ENCODE results near the gene KCNAB2.
"Not testable (repeated sequence)": the region's sequence is repeated elsewhere in the genome, so short reads cannot be mapped to it uniquely, and the experiment has no call there.

KCNAB2 gene

DNA sequence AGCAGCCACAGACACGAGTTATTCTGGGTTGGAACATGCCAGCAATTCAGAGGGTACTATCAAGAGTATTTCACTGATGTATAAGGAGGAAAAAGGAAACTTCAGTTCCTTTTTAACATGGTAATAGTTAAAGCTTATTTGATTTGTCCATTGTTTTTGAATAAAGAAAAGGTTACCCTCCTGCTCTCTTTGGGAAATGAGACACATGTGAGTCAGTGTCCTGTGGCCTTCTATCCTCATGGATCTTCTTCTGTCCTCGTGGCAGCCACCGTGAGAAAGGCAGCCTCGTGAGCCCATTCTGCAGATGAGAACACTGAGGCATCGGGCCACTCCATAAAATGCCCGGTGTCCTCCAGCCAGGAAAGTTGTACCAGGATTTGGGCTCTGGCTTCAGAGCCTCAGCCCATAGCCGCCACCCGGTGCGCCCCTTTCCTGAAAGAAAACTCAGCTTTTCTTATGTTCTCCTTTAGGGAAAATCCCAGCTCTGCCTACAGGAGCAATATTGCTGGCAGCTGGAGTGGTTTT, 24.8 kb downstream of the KCNAB2 start:
- DNase-seq (ENCODE audit: low spot score): no peak
- TF ChIP-seq, protein P1, sequence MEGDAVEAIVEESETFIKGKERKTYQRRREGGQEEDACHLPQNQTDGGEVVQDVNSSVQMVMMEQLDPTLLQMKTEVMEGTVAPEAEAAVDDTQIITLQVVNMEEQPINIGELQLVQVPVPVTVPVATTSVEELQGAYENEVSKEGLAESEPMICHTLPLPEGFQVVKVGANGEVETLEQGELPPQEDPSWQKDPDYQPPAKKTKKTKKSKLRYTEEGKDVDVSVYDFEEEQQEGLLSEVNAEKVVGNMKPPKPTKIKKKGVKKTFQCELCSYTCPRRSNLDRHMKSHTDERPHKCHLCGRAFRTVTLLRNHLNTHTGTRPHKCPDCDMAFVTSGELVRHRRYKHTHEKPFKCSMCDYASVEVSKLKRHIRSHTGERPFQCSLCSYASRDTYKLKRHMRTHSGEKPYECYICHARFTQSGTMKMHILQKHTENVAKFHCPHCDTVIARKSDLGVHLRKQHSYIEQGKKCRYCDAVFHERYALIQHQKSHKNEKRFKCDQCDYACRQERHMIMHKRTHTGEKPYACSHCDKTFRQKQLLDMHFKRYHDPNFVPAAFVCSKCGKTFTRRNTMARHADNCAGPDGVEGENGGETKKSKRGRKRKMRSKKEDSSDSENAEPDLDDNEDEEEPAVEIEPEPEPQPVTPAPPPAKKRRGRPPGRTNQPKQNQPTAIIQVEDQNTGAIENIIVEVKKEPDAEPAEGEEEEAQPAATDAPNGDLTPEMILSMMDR (IDR thresholded peaks at IDR 0.05; ENCODE audit: extremely low read depth, insufficient read depth, missing control alignments): no peak
- in situ Hi-C loops (cut with MboI; ENCODE audit: low pct_unique_long_range_greater_than_20kb, low sequenced_read_pairs, unreplicated experiment): no loop called here

DNA sequence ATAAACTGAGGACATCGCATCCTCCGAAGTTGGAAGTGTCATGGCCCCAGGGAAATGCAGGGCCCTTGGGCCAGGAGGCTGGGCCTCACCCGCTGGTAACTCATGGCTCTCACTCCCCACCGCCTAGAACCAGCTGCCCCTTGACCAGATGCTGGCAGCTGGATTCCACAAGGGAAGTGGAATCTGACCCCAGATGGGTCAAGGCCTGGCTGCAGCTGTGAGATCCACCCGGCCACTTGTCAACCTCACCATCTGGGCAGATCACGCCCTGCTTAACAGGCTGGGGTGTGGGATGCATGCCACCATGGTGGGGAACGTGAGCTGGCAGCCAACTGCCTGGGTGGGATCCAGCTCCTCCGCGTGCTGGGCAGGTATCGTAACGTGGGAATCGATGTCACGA, 25.5 kb downstream of the KCNAB2 start:
- in situ Hi-C loops (cut with MboI; ENCODE audit: low pct_unique_long_range_greater_than_20kb, low sequenced_read_pairs, unreplicated experiment): no loop called here
- DNase-seq (ENCODE audit: low spot score): no peak
- TF ChIP-seq, protein P1 (IDR thresholded peaks at IDR 0.05; ENCODE audit: extremely low read depth, insufficient read depth, missing control alignments): no peak

DNA sequence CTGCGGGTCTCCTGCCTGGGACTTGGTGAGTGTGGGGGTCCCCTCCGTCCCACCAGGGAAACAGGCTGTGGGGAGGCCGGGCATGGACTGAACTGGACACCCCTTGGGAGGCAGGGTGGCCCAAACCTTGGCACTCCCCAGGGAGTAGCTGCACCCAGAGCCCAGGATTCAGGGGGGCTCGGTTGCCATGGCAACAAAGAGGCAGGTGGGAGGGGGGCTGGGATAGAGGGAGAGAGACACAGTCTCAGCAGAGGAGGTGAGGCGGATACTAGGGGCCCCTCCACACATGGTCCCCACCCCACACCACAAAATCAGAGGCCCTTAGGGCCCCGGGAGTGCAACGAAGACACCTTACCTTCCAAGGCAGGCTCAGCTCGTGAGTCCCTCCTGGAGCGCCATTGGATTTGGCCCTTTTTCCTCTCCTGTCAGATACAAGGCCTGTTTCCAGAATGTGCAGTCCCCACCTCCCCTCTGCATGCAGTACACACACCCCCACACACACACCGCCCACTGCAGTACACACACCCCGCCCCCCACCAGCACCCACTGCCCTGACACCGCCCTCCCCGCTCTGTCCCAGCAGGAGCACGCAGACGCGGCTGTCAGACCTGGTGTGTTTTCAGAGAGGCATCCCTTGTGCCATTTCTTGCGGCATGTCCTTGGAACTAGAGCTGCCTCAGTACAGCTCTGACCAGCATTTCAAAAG, 27.2 kb downstream of the KCNAB2 start:
- TF ChIP-seq, protein P1 (IDR thresholded peaks at IDR 0.05; ENCODE audit: extremely low read depth, insufficient read depth, missing control alignments): no peak
- in situ Hi-C loops (cut with MboI; ENCODE audit: low pct_unique_long_range_greater_than_20kb, low sequenced_read_pairs, unreplicated experiment): no loop called here
- DNase-seq (ENCODE audit: low spot score): no peak

DNA sequence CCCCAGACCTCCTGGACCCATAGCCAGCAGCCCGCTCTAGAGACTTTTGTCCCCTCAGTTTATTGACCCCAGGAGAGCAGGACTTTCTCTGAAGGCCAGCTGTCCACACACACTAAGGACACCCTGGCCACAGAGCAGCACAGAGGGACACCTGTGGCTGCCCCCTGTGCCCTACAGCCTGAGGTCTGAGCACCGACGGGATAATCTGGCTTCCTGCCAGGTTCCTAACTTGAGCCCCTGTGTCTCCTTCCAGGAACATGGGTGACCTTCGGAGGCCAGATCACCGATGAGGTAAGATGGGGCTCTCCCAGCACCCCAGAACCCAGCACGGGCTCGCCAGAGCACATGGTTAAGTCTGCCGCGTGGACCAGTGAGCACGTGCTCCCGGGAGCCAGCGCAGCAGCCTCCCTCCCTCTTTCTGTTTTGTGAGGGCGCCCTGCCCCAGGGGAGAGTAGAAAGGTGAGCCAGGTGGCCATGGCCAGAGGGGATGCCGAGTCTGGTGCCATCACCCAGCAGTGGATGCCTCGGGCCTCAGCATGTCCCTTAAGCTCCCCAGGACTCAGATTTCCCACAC, 27.9 kb downstream of the KCNAB2 start:
- DNase-seq (ENCODE audit: low spot score): no peak
- TF ChIP-seq, protein P1 (IDR thresholded peaks at IDR 0.05; ENCODE audit: extremely low read depth, insufficient read depth, missing control alignments): no peak

DNA sequence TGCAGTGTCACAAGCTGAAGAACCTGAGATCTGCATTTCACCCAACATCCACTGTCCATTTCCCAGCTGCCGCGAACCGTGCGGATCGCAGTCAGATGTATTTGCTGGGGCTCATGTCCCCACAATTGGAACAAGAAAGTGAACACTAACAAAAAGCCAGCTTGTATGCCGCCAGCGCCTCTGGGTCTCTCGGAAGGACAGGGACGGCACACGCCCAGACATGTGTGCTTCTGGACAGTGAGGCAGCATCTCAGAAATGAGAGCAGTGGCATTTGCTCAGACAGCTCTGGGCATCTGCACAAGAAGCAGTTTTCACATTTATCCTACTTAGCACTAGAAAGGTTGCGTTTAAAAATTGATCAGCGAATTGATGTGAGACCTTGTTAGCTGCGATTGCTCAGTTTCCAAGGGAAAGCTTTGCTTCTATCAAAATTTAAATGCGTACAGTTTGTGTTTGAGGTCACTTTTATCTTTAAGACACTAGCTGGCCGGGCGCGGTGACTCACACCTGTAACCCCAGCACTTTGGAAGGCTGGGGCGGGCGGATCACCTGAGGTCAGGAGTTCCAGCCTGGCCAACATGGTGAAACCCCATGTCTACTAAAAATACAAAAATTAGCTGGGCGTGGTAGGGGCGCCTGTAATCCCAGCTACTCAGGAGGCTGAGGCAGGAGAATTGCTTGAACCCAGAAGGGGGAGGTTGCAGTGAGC, 28.7 kb downstream of the KCNAB2 start:
- in situ Hi-C loops (cut with MboI; ENCODE audit: low pct_unique_long_range_greater_than_20kb, low sequenced_read_pairs, unreplicated experiment): no loop called here
- DNase-seq (ENCODE audit: low spot score): no peak
- TF ChIP-seq, protein P1 (IDR thresholded peaks at IDR 0.05; ENCODE audit: extremely low read depth, insufficient read depth, missing control alignments): no peak

More for the DNA sequence above, 27.9 kb downstream of the KCNAB2 start:
- in situ Hi-C loops (cut with MboI; ENCODE audit: low pct_unique_long_range_greater_than_20kb, low sequenced_read_pairs, unreplicated experiment): no loop called here

DNA sequence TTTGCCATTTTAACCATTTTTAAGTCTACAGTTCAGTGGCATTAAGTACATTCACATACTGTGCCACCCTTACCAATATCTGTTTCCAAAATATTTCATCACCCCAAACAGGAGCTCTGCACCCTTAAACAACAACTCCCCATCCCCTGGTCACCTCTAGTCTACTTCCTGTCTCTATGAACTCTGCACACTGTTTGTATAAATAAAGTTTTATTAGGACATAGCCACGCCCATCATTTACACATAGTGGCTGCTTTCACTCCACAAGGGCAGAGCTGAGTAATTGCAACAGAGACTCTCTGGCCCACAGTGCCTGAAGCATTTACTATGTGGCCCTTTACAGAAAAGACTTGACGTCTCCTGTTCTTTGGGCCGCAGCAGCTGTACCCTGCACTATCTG, 30.1 kb downstream of the KCNAB2 start:
- in situ Hi-C loops (cut with MboI; ENCODE audit: low pct_unique_long_range_greater_than_20kb, low sequenced_read_pairs, unreplicated experiment): no loop called here
- no peak for DNase-seq (ENCODE audit: low spot score)
- TF ChIP-seq, protein P1 (IDR thresholded peaks at IDR 0.05; ENCODE audit: extremely low read depth, insufficient read depth, missing control alignments): no peak

DNA sequence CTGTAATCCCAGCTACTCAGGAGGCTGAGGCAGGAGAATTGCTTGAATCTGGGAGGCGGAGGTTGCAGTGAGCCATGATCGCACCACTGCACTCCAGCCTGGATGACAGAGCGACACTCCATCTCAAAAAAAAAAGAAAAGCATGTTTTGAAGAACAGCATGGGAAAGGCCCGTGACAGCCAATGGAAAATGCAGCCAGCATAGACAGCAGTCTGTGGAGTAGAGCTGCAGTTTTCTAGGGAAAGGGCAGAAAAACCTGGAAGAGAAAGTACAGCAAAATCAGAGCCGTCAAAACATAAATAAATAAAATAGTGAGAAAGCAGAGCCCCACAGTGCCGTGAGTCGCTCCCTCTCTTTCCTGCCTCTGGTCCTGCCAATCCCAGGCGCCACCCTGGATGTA, 31.4 kb downstream of the KCNAB2 start:
- in situ Hi-C loops (cut with MboI; ENCODE audit: low pct_unique_long_range_greater_than_20kb, low sequenced_read_pairs, unreplicated experiment): not testable (repeated sequence)

More for the DNA sequence above, 31.4 kb downstream of the KCNAB2 start:
- DNase-seq (ENCODE audit: low spot score): not testable (repeated sequence)
